ENCODE measurements around the gene IL1RL2.

- TF ChIP-seq CTCF (IDR thresholded peaks at IDR 0.05 in 4 of 5, conservative IDR thresholded peaks at IDR 0.05 in 1 of 5) (no peak), POLR2A (IDR thresholded peaks at IDR 0.05) (no peak)
Measured at GRCh38 chr2:102282678-102283091, 95.9 kb downstream of the IL1RL2 start.

Measured in gastrocnemius medialis (tissue), 4 donors.